Vagina (tissue), 2 donors: ENCODE results near the gene RTRAF.

Experiments
- POLR2A ChIP-seq, 2 donors: fragments of 450-650 bp; IDR thresholded peaks; one replicate each; pipeline ENCODE4 v1.6.1; 2017; ENCODE audit warnings: antibody characterized with exemption in 2 of 2, mild to moderate bottlenecking in 2 of 2, moderate library complexity in 2 of 2
- TF ChIP-seq, protein P1 (sequence below), 3 experiments: fragments of 450-650 bp in 2 of 3; fragments of 200-600 bp in 1 of 3; sonication (generic) in 1 of 3; IDR thresholded peaks; one replicate each; pipeline ENCODE4 v1.5.1; 2017 to 2019; ENCODE audit warnings: antibody characterized with exemption in 3 of 3, mild to moderate bottlenecking in 2 of 3, moderate library complexity in 2 of 3

DNA sequence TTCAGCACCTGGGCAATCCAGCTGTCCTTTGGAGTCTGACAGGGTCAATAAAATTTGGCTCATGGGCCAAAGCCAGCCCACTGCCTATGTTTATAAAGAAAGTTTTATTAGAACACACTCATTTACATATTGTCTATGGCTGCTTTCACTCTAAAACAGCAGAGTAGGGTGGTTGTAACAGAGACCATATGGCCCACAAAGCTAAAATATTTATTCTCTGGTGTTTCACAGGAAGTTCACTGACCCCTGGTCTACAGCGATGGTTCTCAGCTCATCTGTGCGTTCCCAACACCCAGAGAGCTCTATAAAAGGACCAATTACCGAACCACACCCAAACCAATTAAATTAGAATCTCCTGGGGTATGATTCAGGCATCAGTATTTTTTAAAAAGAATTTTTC, 37.7 kb upstream of the RTRAF start:
- TF ChIP-seq POLR2A (IDR thresholded peaks at IDR 0.05) = no peak
- TF ChIP-seq, protein P1, sequence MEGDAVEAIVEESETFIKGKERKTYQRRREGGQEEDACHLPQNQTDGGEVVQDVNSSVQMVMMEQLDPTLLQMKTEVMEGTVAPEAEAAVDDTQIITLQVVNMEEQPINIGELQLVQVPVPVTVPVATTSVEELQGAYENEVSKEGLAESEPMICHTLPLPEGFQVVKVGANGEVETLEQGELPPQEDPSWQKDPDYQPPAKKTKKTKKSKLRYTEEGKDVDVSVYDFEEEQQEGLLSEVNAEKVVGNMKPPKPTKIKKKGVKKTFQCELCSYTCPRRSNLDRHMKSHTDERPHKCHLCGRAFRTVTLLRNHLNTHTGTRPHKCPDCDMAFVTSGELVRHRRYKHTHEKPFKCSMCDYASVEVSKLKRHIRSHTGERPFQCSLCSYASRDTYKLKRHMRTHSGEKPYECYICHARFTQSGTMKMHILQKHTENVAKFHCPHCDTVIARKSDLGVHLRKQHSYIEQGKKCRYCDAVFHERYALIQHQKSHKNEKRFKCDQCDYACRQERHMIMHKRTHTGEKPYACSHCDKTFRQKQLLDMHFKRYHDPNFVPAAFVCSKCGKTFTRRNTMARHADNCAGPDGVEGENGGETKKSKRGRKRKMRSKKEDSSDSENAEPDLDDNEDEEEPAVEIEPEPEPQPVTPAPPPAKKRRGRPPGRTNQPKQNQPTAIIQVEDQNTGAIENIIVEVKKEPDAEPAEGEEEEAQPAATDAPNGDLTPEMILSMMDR (IDR thresholded peaks at IDR 0.05) = no peak
